Endodermal cell (in vitro differentiated cells): ENCODE measurements around the gene HADHA. TPM values are rescaled to one million over a fixed set of nuclear protein-coding genes. Genes with fewer than 3 reads are reported as not detected.

Experiments
- DNase-seq: peaks from one replicate; pipeline ENCODE4 v3.0.0-alpha.2; 2017
- H3K27ac ChIP-seq: 2 replicates; pipeline ENCODE4 v1.5.1; 2013; ENCODE audit warnings: mild to moderate bottlenecking, low read depth, low read length, moderate library complexity
- H3K27me3 ChIP-seq: 2 replicates; pipeline ENCODE4 v1.6.1; 2013; ENCODE audit warnings: mild to moderate bottlenecking, low read length, moderate library complexity; ENCODE audit not compliant: insufficient read depth, control insufficient read depth, poor library complexity, severe bottlenecking
- H3K36me3 ChIP-seq: 2 replicates; pipeline ENCODE4 v1.7.0; 2013; ENCODE audit warnings: mild to moderate bottlenecking, low read length, moderate library complexity; ENCODE audit not compliant: control insufficient read depth, insufficient read depth
- H3K4me1 ChIP-seq: one replicate; pipeline ENCODE4 v1.7.0; 2013; ENCODE audit warnings: low read length; ENCODE audit not compliant: control insufficient read depth, insufficient read depth
- H3K4me3 ChIP-seq: 2 replicates; pipeline ENCODE4 v1.5.1; 2013; ENCODE audit warnings: mild to moderate bottlenecking, low read length, moderate library complexity
- H3K9ac ChIP-seq: 2 replicates; pipeline ENCODE4 v1.6.1; 2013; ENCODE audit warnings: mild to moderate bottlenecking, low read length, moderate library complexity; ENCODE audit not compliant: poor library complexity, severe bottlenecking; ENCODE audit errors: extremely low read depth
- H3K9me3 ChIP-seq: 2 replicates; pipeline ENCODE4 v1.6.1; 2013; ENCODE audit warnings: mild to moderate bottlenecking, low read length, moderate library complexity; ENCODE audit not compliant: control insufficient read depth
- H3K27ac Mint-ChIP-seq: 2 replicates; pipeline ENCODE4 v1.8.0; 2020; ENCODE audit warnings: mixed read lengths
- H3K27me3 Mint-ChIP-seq: 2 replicates; pipeline ENCODE4 v1.8.0; 2021; ENCODE audit warnings: mild to moderate bottlenecking, mixed read lengths; ENCODE audit not compliant: insufficient read depth
- H3K36me3 Mint-ChIP-seq: 2 replicates; pipeline ENCODE4 v1.8.0; 2020; ENCODE audit warnings: low read depth, mixed read lengths
- H3K4me1 Mint-ChIP-seq: 2 replicates; pipeline ENCODE4 v1.8.0; 2020; ENCODE audit warnings: mixed read lengths
- H3K4me3 Mint-ChIP-seq: 2 replicates; pipeline ENCODE4 v1.8.0; 2020; ENCODE audit warnings: mild to moderate bottlenecking, moderate library complexity, mixed read lengths
- H3K9me3 Mint-ChIP-seq: 2 replicates; pipeline ENCODE4 v1.8.0; 2020; ENCODE audit warnings: mild to moderate bottlenecking, mixed read lengths
- CTCF ChIP-seq: fragments of 200-600 bp; sonication (generic); conservative IDR thresholded peaks from 2 replicates; pipeline ENCODE4 v1.5.0; 2021; ENCODE audit warnings: antibody characterized with exemption, mild to moderate bottlenecking
- WGBS, 2 experiments: methylation state at CpG; one replicate each; pipeline versions ENCODE4 v1.1.5 to v1.1.7; 2013; ENCODE audit warnings: missing lambda C conversion rate in 2 of 2, mixed read lengths in 1 of 2; ENCODE audit not compliant: insufficient coverage in 1 of 2, insufficient read length in 1 of 2; 5-methylcytosine and 5-hydroxymethylcytosine counted together
- total RNA-seq, 2 donors: library from RNA; stranded (reverse); fragmentation: NEBNext Ultra II Directional in 1 of 2; extraction: Animal tissue kit (Norgen Biotek cat#: 25700) in 1 of 2; gene quantifications; 2 replicates in 1 of 2; 3 replicates in 1 of 2; pipeline ENCODE4 v1.2.1, GENCODE V29; 2021

The HADHA gene
- total RNA-seq, 2 donors from 2014 or later = 83.8 to 86.7 TPM

GRCh38 chr2:26285931-26286330 is 41.5 kb upstream of the HADHA start:
- Mint-ChIP-seq H3K4me3 (no peak overlapping the region), H3K27ac (no peak overlapping the region), H3K9me3 (no peaks in the 10 kb centered on the region), H3K27me3 (no peaks in the 10 kb centered on the region), H3K4me1 (no peaks in the 10 kb centered on the region), H3K36me3 (peaks cover 50% of the 10 kb centered on the region)
- WGBS, 2 experiments = 93 to 98% methylated on average over 3 of the region's 3 CpGs
- Histone ChIP-seq H3K4me1 (no peaks in the 10 kb centered on the region), H3K9ac (no peak overlapping the region), H3K36me3 (peaks cover 43% of the 10 kb centered on the region), H3K27ac (no peak overlapping the region), H3K9me3 (no peaks in the 10 kb centered on the region), H3K4me3 (no peak overlapping the region), H3K27me3 (no peaks in the 10 kb centered on the region)
- no peak for TF ChIP-seq CTCF
- DNase-seq = no peak

- peaks cover 61% of the 10 kb centered on the region for H3K36me3 Mint-ChIP-seq
- H3K27ac Mint-ChIP-seq = no peak overlapping the region
- no peaks in the 10 kb centered on the region for H3K4me1 Mint-ChIP-seq
- Histone ChIP-seq H3K27me3 (no peaks in the 10 kb centered on the region), H3K9me3 (no peaks in the 10 kb centered on the region), H3K36me3 (peaks cover 54% of the 10 kb centered on the region), H3K4me1 (no peaks in the 10 kb centered on the region), H3K4me3 (no peak overlapping the region), H3K27ac (no peak overlapping the region), H3K9ac (no peak overlapping the region)
- WGBS, 2 experiments = 98 to 100% methylated on average over 2 to 3 of the region's 3 CpGs
- H3K9me3 Mint-ChIP-seq = no peaks in the 10 kb centered on the region
- H3K27me3 Mint-ChIP-seq = no peaks in the 10 kb centered on the region
- DNase-seq = no peak
- no peak overlapping the region for H3K4me3 Mint-ChIP-seq
- TF ChIP-seq CTCF = no peak
These were observed 39.7 kb upstream of the HADHA start for GRCh38 chr2:26284132-26284531.

GRCh38 chr2:26283606-26284005 is 39.2 kb upstream of the HADHA start:
- Mint-ChIP-seq H3K9me3 (no peaks in the 10 kb centered on the region), H3K27ac (no peak overlapping the region), H3K4me3 (no peak overlapping the region), H3K27me3 (no peaks in the 10 kb centered on the region), H3K4me1 (no peaks in the 10 kb centered on the region), H3K36me3 (peaks cover 66% of the 10 kb centered on the region)
- no peaks in the 10 kb centered on the region for H3K4me1 ChIP-seq
- no peak for TF ChIP-seq CTCF
- H3K36me3 ChIP-seq = peaks cover 59% of the 10 kb centered on the region
- H3K9ac ChIP-seq = no peak overlapping the region
- DNase-seq = no peak
- no peaks in the 10 kb centered on the region for H3K27me3 ChIP-seq
- H3K9me3 ChIP-seq = no peaks in the 10 kb centered on the region
- 95 to 100% methylated on average over 1 to 2 of the region's 2 CpGs for WGBS, 2 experiments
- H3K4me3 ChIP-seq = no peak overlapping the region
- H3K27ac ChIP-seq = no peak overlapping the region
